Eye (tissue), 1 donor: ENCODE measurements around the gene NUDT8.

Source experiments
- DNase-seq: peaks from one replicate; pipeline ENCODE4 v3.0.0-alpha.2; 2015

Gene NUDT8

GRCh38 chr11:67585911-67586310, 43.8 kb downstream of the NUDT8 start:
- no peak for DNase-seq

DNA sequence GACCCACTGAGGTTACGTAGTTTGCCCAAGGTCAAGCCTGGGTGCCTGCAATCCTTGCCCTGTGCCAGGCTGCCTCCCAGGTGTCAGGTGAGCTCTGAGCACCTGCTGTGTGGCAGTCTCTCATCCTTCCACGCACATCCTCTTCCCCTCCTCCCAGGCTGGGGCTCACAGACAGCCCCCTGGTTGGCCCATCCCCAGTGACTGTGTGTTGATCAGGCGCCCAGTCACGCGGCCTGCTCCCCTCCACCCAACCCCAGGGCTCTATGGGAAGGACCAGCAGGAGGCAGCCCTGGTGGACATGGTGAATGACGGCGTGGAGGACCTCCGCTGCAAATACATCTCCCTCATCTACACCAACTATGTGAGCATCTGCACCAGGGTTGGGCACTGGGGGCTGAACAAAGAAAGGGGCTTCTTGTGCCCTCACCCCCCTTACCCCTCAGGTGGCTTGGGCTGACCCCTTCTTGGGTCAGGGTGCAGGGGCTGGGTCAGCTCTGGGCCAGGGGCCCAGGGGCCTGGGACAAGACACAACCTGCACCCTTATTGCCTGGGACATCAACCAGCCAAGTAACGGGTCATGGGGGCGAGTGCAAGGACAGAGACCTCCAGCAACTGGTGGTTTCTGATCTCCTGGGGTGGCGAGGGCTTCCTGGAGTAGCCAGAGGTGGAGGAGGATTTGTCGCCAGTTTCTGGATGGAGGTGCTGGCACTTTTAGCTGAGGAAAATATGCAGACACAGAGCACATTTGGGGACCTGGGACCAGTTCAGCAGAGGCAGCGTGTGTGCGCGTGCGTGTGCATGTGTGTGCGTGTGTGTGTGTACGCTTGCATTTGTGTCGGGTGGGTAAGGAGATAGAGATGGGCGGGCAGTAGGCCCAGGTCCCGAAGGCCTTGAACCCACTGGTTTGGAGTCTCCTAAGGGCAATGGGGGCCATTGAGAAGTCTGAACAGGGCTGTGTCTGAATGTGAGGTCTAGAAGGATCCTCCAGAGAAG, 44.6 kb downstream of the NUDT8 start:
- peak; percentile 39 for DNase-seq

GRCh38 chr11:67584205-67584880, 45.4 kb downstream of the NUDT8 start:
- DNase-seq = peak; percentile 85

GRCh38 chr11:67583247-67584204, 46.2 kb downstream of the NUDT8 start, which contains the start of gene GSTP1:
TSS of gene GSTP1 (plus strand) at chr11:67583812. CDS start at chr11:67583844, 32 bp downstream.
- DNase-seq = peak; percentile 96

DNA sequence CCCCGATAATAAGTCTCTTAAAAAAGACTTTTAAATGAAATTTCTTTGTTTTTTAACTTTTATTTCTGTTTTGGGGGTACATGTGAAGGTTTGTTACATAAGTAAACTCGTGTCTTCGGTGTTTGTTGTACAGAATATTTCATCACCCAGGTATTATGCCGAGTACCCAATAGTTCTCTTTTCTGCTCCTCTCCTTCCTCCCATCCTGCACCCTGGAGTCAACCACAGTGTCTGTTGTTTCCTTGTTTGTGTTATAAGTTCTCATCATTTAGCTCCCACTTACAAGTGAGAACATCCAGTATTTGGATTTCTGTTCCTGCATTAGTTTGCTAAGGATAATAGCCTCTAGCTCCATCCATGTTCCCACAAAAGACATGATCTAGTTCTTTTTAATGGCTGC, 47.7 kb downstream of the NUDT8 start:
- DNase-seq = peak; percentile 15

DNA sequence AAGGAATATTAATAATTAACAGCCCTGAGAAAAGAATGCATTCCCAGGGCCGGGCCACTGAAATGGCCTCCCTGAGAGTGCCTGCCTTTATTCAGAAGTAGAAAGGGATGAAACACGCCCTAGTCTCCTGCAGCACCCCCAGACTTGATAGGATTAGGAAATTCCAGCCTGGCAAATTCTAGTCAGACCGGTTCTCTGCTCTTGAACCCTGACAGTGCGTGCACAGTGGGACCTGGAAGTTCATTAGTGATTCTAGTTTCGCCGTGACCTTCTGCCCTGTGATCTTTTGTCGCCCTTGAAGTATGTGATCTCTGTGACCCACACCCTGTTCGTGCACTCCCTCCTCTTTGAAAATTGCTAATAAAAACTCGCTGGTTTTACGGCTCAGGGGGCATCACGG, 48.3 kb downstream of the NUDT8 start:
- peak; percentile 42 for DNase-seq

GRCh38 chr11:67577951-67578350, 51.8 kb downstream of the NUDT8 start:
- no peak for DNase-seq
